IMR-90 (cell line): ENCODE results near the gene BICD1. TPM values are rescaled to one million over a fixed set of nuclear protein-coding genes. Genes with fewer than 3 reads are reported as not detected.

Source experiments
- ATAC-seq: fragments of 200-7000 bp; cut with Tn5 transposase; 2 replicates; pipeline ENCODE4 v1.9.1; 2020; ENCODE audit warnings: low read depth, mild to moderate bottlenecking, moderate library complexity
- BruUV-seq: library from RNA; stranded (reverse); fragments of 400-500 nt; replicated peaks from 2 replicates; lab custom pipeline; 2021; lab: Mats Ljungman, UMichigan
- CTCF ChIA-PET: fragments of 300-600 bp; formaldehyde crosslinking; extraction: SDS; loops from one replicate; lab custom pipeline; 2021; ENCODE audit warnings: antibody characterized with exemption; lab: Yijun Ruan, JAX
- POLR2A ChIA-PET: fragments of 300-600 bp; sonication (Branson Sonifier 250); formaldehyde crosslinking; loops from one replicate; lab custom pipeline; 2022; ENCODE audit warnings: antibody characterized with exemption; ENCODE audit not compliant: unreplicated experiment; lab: Charles Lee
- DNase-seq: peaks from one replicate; pipeline ENCODE4 v3.0.0; 2013
- H2AFZ ChIP-seq: replicated peaks from 2 replicates; pipeline ENCODE3; 2013; ENCODE audit warnings: low read length, mild to moderate bottlenecking; ENCODE audit not compliant: poor library complexity
- H2AK5ac ChIP-seq: 2 replicates; pipeline ENCODE4 v1.6.1; 2013; ENCODE audit warnings: low read depth, low read length, inconsistent platforms
- H2AK9ac ChIP-seq: replicated peaks from 2 replicates; pipeline ENCODE3; 2013; ENCODE audit warnings: mild to moderate bottlenecking, low read depth, low read length, moderate library complexity; ENCODE audit not compliant: poor library complexity
- H2BK120ac ChIP-seq: 2 replicates; pipeline ENCODE4 v1.6.1; 2013; ENCODE audit warnings: low read depth, low read length, inconsistent platforms
- H2BK15ac ChIP-seq: 3 replicates; pipeline ENCODE4 v1.6.1; 2013; ENCODE audit warnings: low read depth, low read length, inconsistent platforms
- H2BK20ac ChIP-seq: 2 replicates; pipeline ENCODE4 v1.6.1; 2013; ENCODE audit warnings: low read depth, mild to moderate bottlenecking, inconsistent platforms, low read length, moderate library complexity
- H2BK5ac ChIP-seq: 2 replicates; pipeline ENCODE4 v1.6.1; 2013; ENCODE audit warnings: mild to moderate bottlenecking, low read depth, low read length, inconsistent platforms; ENCODE audit not compliant: poor library complexity, severe bottlenecking
- H3K14ac ChIP-seq: replicated peaks from 2 replicates; pipeline ENCODE4 v1.6.1; 2013; ENCODE audit warnings: low read depth, low read length, inconsistent platforms
- H3K18ac ChIP-seq: 2 replicates; pipeline ENCODE4 v1.6.1; 2013; ENCODE audit warnings: low read depth, low read length, control low read depth
- H3K23ac ChIP-seq: 2 replicates; pipeline ENCODE4 v1.6.1; 2013; ENCODE audit warnings: low read depth, low read length, inconsistent platforms
- H3K27ac ChIP-seq: 2 replicates; pipeline ENCODE4 v1.5.1; 2013; ENCODE audit warnings: mild to moderate bottlenecking, control low read depth, low read length; ENCODE audit not compliant: insufficient read depth
- H3K27me3 ChIP-seq: 2 replicates; pipeline ENCODE4 v1.6.1; 2013; ENCODE audit warnings: low read length; ENCODE audit not compliant: control insufficient read depth, insufficient read depth
- H3K36me3 ChIP-seq: 2 replicates; pipeline ENCODE4 v1.6.1; 2013; ENCODE audit warnings: low read length, mixed read lengths; ENCODE audit not compliant: control insufficient read depth, insufficient read depth
- H3K4ac ChIP-seq: 2 replicates; pipeline ENCODE4 v1.6.1; 2013; ENCODE audit warnings: low read depth, low read length, inconsistent platforms
- H3K4me1 ChIP-seq: 2 replicates; pipeline ENCODE4 v1.6.1; 2013; ENCODE audit warnings: low read length, mixed read lengths; ENCODE audit not compliant: control insufficient read depth, insufficient read depth
- H3K4me2 ChIP-seq: 2 replicates; pipeline ENCODE4 v1.6.1; 2013; ENCODE audit warnings: low read depth, mild to moderate bottlenecking, control low read depth, low read length, moderate library complexity
- H3K4me3 ChIP-seq: 2 replicates; pipeline ENCODE4 v1.5.1; 2013; ENCODE audit warnings: low read depth, mild to moderate bottlenecking, control low read depth, low read length, moderate library complexity; ENCODE audit not compliant: insufficient read depth
- H3K56ac ChIP-seq: 2 replicates; pipeline ENCODE4 v1.6.1; 2013; ENCODE audit warnings: low read length, inconsistent platforms; ENCODE audit not compliant: insufficient read depth; ENCODE audit errors: extremely low read depth
- H3K79me1 ChIP-seq, 2 experiments: 2 replicates each; pipeline ENCODE4 v1.6.1; 2013; ENCODE audit warnings: low read length in 2 of 2, inconsistent platforms in 1 of 2, low read depth in 1 of 2
- H3K9ac ChIP-seq: 2 replicates; pipeline ENCODE4 v1.6.1; 2013; ENCODE audit warnings: low read depth, low read length, control low read depth
- H3K9me1 ChIP-seq: 2 replicates; pipeline ENCODE4 v1.6.1; 2013; ENCODE audit warnings: low read length, inconsistent platforms; ENCODE audit not compliant: insufficient read depth
- H3K9me3 ChIP-seq: 2 replicates; pipeline ENCODE4 v1.6.1; 2013; ENCODE audit warnings: low read length; ENCODE audit not compliant: control insufficient read depth, insufficient read depth
- H4K20me1 ChIP-seq: 2 replicates; pipeline ENCODE4 v1.6.1; 2013; ENCODE audit warnings: low read length, inconsistent platforms; ENCODE audit not compliant: insufficient read depth
- H4K5ac ChIP-seq: 2 replicates; pipeline ENCODE4 v1.6.1; 2013; ENCODE audit warnings: mild to moderate bottlenecking, low read depth, low read length, control low read depth
- H4K8ac ChIP-seq, 2 experiments: 2 replicates each; pipeline ENCODE4 v1.6.1; 2013; ENCODE audit warnings: low read depth in 2 of 2, low read length in 2 of 2, control low read depth in 1 of 2, inconsistent platforms in 1 of 2
- H4K91ac ChIP-seq: 2 replicates; pipeline ENCODE4 v1.6.1; 2013; ENCODE audit warnings: low read depth, low read length, inconsistent platforms; ENCODE audit not compliant: insufficient read depth
- BHLHE40 ChIP-seq: fragments of 150-350 bp; IDR thresholded peaks from 2 replicates; pipeline ENCODE4 v1.6.1; 2016; ENCODE audit warnings: mild to moderate bottlenecking, low read depth, low read length
- CEBPB ChIP-seq: IDR thresholded peaks from 2 replicates; pipeline ENCODE4 v1.6.1; 2012; ENCODE audit warnings: low read depth, low read length, improper control_type of control experiment
- CHD1 ChIP-seq: IDR thresholded peaks from 2 replicates; pipeline ENCODE4 v1.6.1; 2012; ENCODE audit warnings: low read depth, low read length, improper control_type of control experiment
- CTCF ChIP-seq: conservative IDR thresholded peaks from 2 replicates; pipeline ENCODE4 v1.5.1; 2012; ENCODE audit warnings: mild to moderate bottlenecking, low read depth, low read length, improper control_type of control experiment
- ELK1 ChIP-seq: fragments of 150-350 bp; IDR thresholded peaks from 2 replicates; pipeline ENCODE4 v1.6.1; 2016; ENCODE audit warnings: low read depth, mild to moderate bottlenecking, low read length, moderate library complexity, borderline replicate concordance
- FOS ChIP-seq: fragments of 150-350 bp; IDR thresholded peaks from 2 replicates; pipeline ENCODE4 v1.6.1; 2016; ENCODE audit warnings: low read depth, low read length
- MAZ ChIP-seq: IDR thresholded peaks from 2 replicates; pipeline ENCODE4 v1.6.1; 2012; ENCODE audit warnings: low read depth, mild to moderate bottlenecking, low read length, improper control_type of control experiment, moderate library complexity, borderline replicate concordance
- MXI1 ChIP-seq: IDR thresholded peaks from 2 replicates; pipeline ENCODE4 v1.6.1; 2012; ENCODE audit warnings: low read depth, mild to moderate bottlenecking, low read length, moderate library complexity, borderline replicate concordance
- POLR2A ChIP-seq: IDR thresholded peaks from 2 replicates; pipeline ENCODE4 v1.6.1; 2012; ENCODE audit warnings: mild to moderate bottlenecking, low read depth, low read length
- RAD21 ChIP-seq: IDR thresholded peaks from 2 replicates; pipeline ENCODE4 v1.6.1; 2012; ENCODE audit warnings: low read length, improper control_type of control experiment
- RCOR1 ChIP-seq: IDR thresholded peaks from 2 replicates; pipeline ENCODE4 v1.6.1; 2012; ENCODE audit warnings: mild to moderate bottlenecking, low read length, improper control_type of control experiment; ENCODE audit not compliant: insufficient replicate concordance
- RFX5 ChIP-seq: IDR thresholded peaks from 2 replicates; pipeline ENCODE4 v1.8.0; 2012; ENCODE audit warnings: low read depth, mild to moderate bottlenecking, low read length, moderate library complexity
- SMC3 ChIP-seq: fragments of 150-350 bp; IDR thresholded peaks from 2 replicates; pipeline ENCODE4 v1.6.1; 2016; ENCODE audit warnings: low read depth, mild to moderate bottlenecking, antibody characterized with exemption, low read length, moderate library complexity
- USF2 ChIP-seq: fragments of 150-350 bp; IDR thresholded peaks from 2 replicates; pipeline ENCODE4 v1.6.1; 2017; ENCODE audit warnings: mild to moderate bottlenecking, antibody characterized with exemption, low read length, low read depth
- WGBS, 2 experiments: methylation state at CpG; one replicate each; pipeline versions ENCODE4 v1.1.5 to v1.1.7; 2013; ENCODE audit warnings: missing lambda C conversion rate in 2 of 2; ENCODE audit not compliant: insufficient read length in 1 of 2; ENCODE audit errors: extremely low coverage in 2 of 2; 5-methylcytosine and 5-hydroxymethylcytosine counted together
- dilution Hi-C: fragments of 300-500 bp; cut with HindIII; formaldehyde crosslinking; loops from one replicate; pipeline ENCODE4 v1.14.3; 2018; ENCODE audit warnings: low sequenced_read_pairs; ENCODE audit not compliant: unreplicated experiment
- in situ Hi-C: fragments of 300-500 bp; cut with MboI; formaldehyde crosslinking; loops from 3 replicates; pipeline ENCODE4 v1.14.3; 2019; ENCODE audit warnings: low sequenced_read_pairs, inconsistent platforms, mixed read lengths
- intact Hi-C: fragments of 100-400 bp; cut with micrococcal nuclease; formaldehyde crosslinking; loops from 2 replicates; pipeline ENCODE4 v1.10.0; 2022
- polyA plus RNA-seq, 3 experiments: library from polyadenylated mRNA; depleted of rRNA; stranded (reverse); fragments of >200 nt; gene quantifications; 2 replicates each; pipeline ENCODE4 v1.2.3, GENCODE V29; 2012; ENCODE audit warnings: low replicate concordance in 1 of 3
- total RNA-seq: library from RNA; depleted of rRNA; stranded (reverse); fragments of >200 nt; gene quantifications from 2 replicates; pipeline ENCODE4 v1.2.3, GENCODE V29; 2012

BICD1 gene
- total and polyA plus RNA-seq, 2 of the 4 experiments (the other 2 are of a cell fraction), result 17.2 to 21.8 TPM

DNA sequence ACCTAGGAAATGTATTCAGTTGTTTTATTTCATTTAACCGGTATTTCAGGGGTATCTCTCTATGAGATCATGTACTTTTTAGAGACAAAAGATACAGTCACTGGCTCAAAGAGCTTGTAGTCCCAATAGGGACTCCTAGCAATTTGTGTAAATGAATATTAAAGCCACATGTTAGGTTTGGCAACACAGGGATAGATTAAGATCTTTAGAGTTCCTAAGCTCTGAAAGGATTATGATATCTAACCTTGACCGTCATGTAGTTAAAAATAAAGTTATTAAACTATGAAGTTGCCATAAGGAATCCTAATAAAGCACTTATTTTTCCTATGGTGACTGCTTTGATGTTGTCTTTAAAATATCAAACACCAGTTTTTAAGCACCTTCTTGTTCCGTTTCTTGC is 192.3 kb downstream of the BICD1 start:
- Histone ChIP-seq H3K27me3 (no peaks in the 10 kb centered on the region), H3K9ac (no peak overlapping the region), H2AFZ (no peak overlapping the region), H3K23ac (no peak overlapping the region), H4K8ac (no peak overlapping the region), H3K4me1 (no peaks in the 10 kb centered on the region), H3K9me1 (0 out of 2 replicates have a peak, but pooled peaks cover 4% of the 10 kb centered on the region), H3K27ac (no peak overlapping the region), H2BK120ac (no peak overlapping the region), H4K20me1 (no peaks in the 10 kb centered on the region; the same call in none of the 2 replicates), H3K14ac (no peak overlapping the region), H3K79me1 (peaks cover 20 to 32% of the 10 kb centered on the region in 2 experiments), H2BK5ac (no peak overlapping the region), H2BK20ac (no peak overlapping the region), H3K18ac (no peak overlapping the region), H3K56ac (no peak overlapping the region), H4K5ac (no peak overlapping the region), H3K4me3 (no peak overlapping the region), H2AK5ac (no peak overlapping the region), H3K4ac (no peak overlapping the region), H3K4me2 (no peak overlapping the region), H3K36me3 (peaks cover 3% of the 10 kb centered on the region; the same call in 1 of the 2 replicates), H2AK9ac (no peak overlapping the region), H2BK15ac (no peak overlapping the region), H3K9me3 (no peaks in the 10 kb centered on the region), H4K91ac (no peak overlapping the region)
- CTCF ChIA-PET, result interaction anchor here (0.7 kb wide), 1 partner anchor 14 kb away, joined by 5 read pairs; no protein-coding TSS in a partner anchor
- DNase-seq (no peak), ATAC-seq (no peak)
- BruUV-seq, result no TSS peak
- in situ Hi-C loops (no loop called here), intact Hi-C loops (no loop called here), dilution Hi-C loops (no loop called here)
- TF ChIP-seq RCOR1 (no peak), USF2 (no peak), POLR2A (no peak), BHLHE40 (no peak), CEBPB (no peak), SMC3 (no peak), FOS (no peak), CTCF (no peak), MAZ (no peak), RFX5 (no peak), CHD1 (no peak), RAD21 (no peak), MXI1 (no peak), ELK1 (no peak)
- POLR2A ChIA-PET, result interaction anchor here (0.7 kb wide), 1 partner anchor 274 kb away, joined by 9 read pairs; no protein-coding TSS in a partner anchor
- WGBS, 2 experiments, result no CpG with 5 or more reads among the region's 3 CpGs
